Colonic mucosa (tissue), 4 donors: ENCODE measurements around the gene IL12RB2. TPM values are rescaled to one million over a fixed set of nuclear protein-coding genes. Genes with fewer than 3 reads are reported as not detected.
"Not testable (repeated sequence)": the region's sequence is repeated elsewhere in the genome, so short reads cannot be mapped to it uniquely, and the experiment has no call there.

Source experiments
- DNase-seq: peaks from one replicate; pipeline ENCODE4 v3.0.0-alpha.2; 2020
- H3K27ac ChIP-seq: fragments of 200-600 bp; one replicate; pipeline ENCODE4 v1.8.0; 2021
- H3K27me3 ChIP-seq: fragments of 200-600 bp; one replicate; pipeline ENCODE4 v1.8.0; 2021
- H3K36me3 ChIP-seq: fragments of 200-600 bp; one replicate; pipeline ENCODE4 v1.8.0; 2021
- H3K4me1 ChIP-seq: fragments of 200-600 bp; one replicate; pipeline ENCODE4 v1.8.0; 2021; ENCODE audit warnings: mild to moderate bottlenecking
- H3K4me3 ChIP-seq: fragments of 200-600 bp; one replicate; pipeline ENCODE4 v1.8.0; 2021
- H3K9ac ChIP-seq, 2 donors: one replicate each; pipeline ENCODE4 v1.7.0; 2013; ENCODE audit warnings: control low read depth in 2 of 2, low read depth in 2 of 2, low read length in 2 of 2
- H3K9me3 ChIP-seq: fragments of 200-600 bp; one replicate; pipeline ENCODE4 v1.8.0; 2021
- CTCF ChIP-seq: fragments of 200-600 bp; IDR thresholded peaks from one replicate; pipeline ENCODE4 v1.8.0; 2022; ENCODE audit warnings: antibody characterized with exemption, mild to moderate bottlenecking
- intact Hi-C: fragments of 100-400 bp; cut with DNase I; formaldehyde crosslinking; loops from one replicate; pipeline ENCODE4 v1.14.1; 2022
- total RNA-seq, 2 donors: library from RNA; stranded (reverse); fragmentation: NEBNext Ultra II Directional in 1 of 2; extraction: Animal tissue kit (Norgen Biotek cat#: 25700) in 1 of 2; gene quantifications; one replicate each; pipeline ENCODE4 v1.2.1, GENCODE V29; 2021
- donor health status: healthy.
- donor health status: DM: no; HTN: no; CAD: no.
- donor health status: DM: no; HTN: no; CAD: no.

The IL12RB2 gene
- total RNA-seq, 2 donors from 2014 or later = 0.48 to 0.62 TPM

GRCh38 chr1:67407498-67407897 is 99.8 kb downstream of the IL12RB2 start:
- DNase-seq = no peak
- no peaks in the 10 kb centered on the region for H3K9me3 ChIP-seq

GRCh38 chr1:67408148-67408547 is 100.5 kb downstream of the IL12RB2 start:
- no peak for DNase-seq
- Histone ChIP-seq H3K9me3 (no peaks in the 10 kb centered on the region), H3K9ac (no peak overlapping the region), H3K27ac (no peak overlapping the region), H3K27me3 (no peaks in the 10 kb centered on the region), H3K4me3 (no peak overlapping the region), H3K4me1 (no peaks in the 10 kb centered on the region), H3K36me3 (no peaks in the 10 kb centered on the region)
- TF ChIP-seq CTCF = no peak
- intact Hi-C loops = no loop called here

More at GRCh38 chr1:67407498-67407897, 99.8 kb downstream of the IL12RB2 start:
- H3K27ac ChIP-seq = no peak overlapping the region
- TF ChIP-seq CTCF = no peak
- H3K9ac ChIP-seq = no peak overlapping the region
- H3K27me3 ChIP-seq = no peaks in the 10 kb centered on the region
- H3K36me3 ChIP-seq = no peaks in the 10 kb centered on the region
- H3K4me3 ChIP-seq = no peak overlapping the region
- intact Hi-C loops = no loop called here
- H3K4me1 ChIP-seq = no peaks in the 10 kb centered on the region

DNA sequence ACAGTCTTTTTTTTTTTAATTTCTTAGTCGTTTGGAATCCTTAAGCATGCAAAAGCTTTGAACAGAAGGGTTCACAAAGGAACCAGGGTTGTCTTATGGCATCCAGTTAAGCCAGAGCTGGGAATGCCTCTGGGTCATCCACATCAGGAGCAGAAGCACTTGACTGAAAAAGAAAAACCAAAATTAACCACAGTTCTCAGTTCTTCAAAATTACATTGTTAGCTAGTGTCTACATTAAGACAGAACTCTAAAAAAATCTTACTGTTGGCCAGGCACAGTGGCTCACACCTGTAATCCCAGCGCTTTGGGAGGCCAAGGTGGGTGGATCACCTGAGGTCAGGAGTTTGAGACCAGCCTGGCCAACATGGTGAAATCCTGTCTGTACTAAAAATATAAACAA is 105.4 kb downstream of the IL12RB2 start:
- H3K4me3 ChIP-seq, H3K27me3 ChIP-seq, H3K9me3 ChIP-seq, intact Hi-C loops, H3K27ac ChIP-seq, H3K36me3 ChIP-seq, DNase-seq, H3K9ac ChIP-seq, H3K4me1 ChIP-seq: not testable (repeated sequence)

- no peak for DNase-seq
- intact Hi-C loops = no loop called here
- H3K9me3 ChIP-seq = no peaks in the 10 kb centered on the region
- H3K27ac ChIP-seq = no peak overlapping the region
- H3K4me1 ChIP-seq = no peaks in the 10 kb centered on the region
- no peak for TF ChIP-seq CTCF
- H3K4me3 ChIP-seq = no peak overlapping the region
- H3K27me3 ChIP-seq = no peaks in the 10 kb centered on the region
- no peaks in the 10 kb centered on the region for H3K36me3 ChIP-seq
- no peak overlapping the region for H3K9ac ChIP-seq
Observed at GRCh38 chr1:67414574-67414973, 106.9 kb downstream of the IL12RB2 start.

DNA sequence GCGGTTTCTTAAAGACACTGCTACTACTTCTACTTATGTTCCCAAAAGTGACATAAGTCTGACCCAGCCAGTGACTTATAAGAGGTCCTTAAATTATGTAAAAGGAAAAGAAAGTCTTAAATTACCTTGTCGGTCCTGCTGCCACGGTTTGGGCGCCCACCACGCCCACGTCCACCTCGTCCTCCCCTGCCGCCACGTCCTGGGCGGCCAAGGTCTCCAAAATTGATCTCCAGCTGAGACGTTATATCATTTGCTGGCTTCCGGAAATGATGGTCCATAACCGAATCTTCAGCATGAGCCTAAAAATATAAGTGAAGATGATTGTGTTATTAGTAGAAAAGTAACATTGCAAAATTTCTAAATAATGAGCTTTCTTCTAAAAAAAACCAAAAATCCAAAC is 107.4 kb downstream of the IL12RB2 start:
- DNase-seq = no peak
- no peak for TF ChIP-seq CTCF
- Histone ChIP-seq H3K36me3 (no peaks in the 10 kb centered on the region), H3K9ac (no peak overlapping the region), H3K27me3 (no peaks in the 10 kb centered on the region), H3K27ac (no peak overlapping the region), H3K4me1 (no peaks in the 10 kb centered on the region), H3K9me3 (no peaks in the 10 kb centered on the region), H3K4me3 (no peak overlapping the region)
- intact Hi-C loops = no loop called here

DNA sequence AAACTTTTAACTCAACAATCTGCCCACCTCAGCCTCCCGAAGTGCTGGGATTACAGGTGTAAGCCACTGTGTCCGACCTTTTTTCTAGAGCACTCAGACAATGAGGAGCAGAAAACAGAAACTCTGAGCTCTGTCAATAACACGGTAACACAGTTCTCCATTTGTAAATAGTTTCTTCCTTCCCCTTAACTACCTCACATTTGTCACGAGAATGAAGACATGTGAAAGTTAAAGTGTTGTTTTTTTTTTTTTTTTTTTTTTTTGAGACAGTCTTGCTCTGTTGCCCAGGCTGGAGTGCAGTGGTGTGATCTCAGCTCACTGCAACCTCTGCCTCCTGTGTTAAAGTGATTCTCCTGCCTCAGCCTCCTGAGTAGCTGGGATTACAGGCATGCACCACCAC is 110.1 kb downstream of the IL12RB2 start:
- H3K9ac ChIP-seq, H3K27me3 ChIP-seq, intact Hi-C loops, H3K9me3 ChIP-seq, H3K27ac ChIP-seq, DNase-seq, H3K4me3 ChIP-seq, H3K4me1 ChIP-seq, H3K36me3 ChIP-seq: not testable (repeated sequence)
